WTC11 (cell line): ENCODE results near the gene KIN. TPM values are rescaled to one million over a fixed set of nuclear protein-coding genes. Genes with fewer than 3 reads are reported as not detected.

ENCODE experiments used
- ATAC-seq: fragments of 200-7000 bp; cut with Tn5 transposase; 2 replicates; pipeline ENCODE4 v1.10.0; 2021; ENCODE audit warnings: mild to moderate bottlenecking, moderate library complexity
- CTCF ChIA-PET: fragments of 300-600 bp; sonication (Branson Sonifier 250); formaldehyde crosslinking; loops from one replicate; lab custom pipeline; 2021; ENCODE audit warnings: antibody characterized with exemption; lab: Charles Lee
- POLR2A ChIA-PET: fragments of 350-600 bp; sonication (Branson Sonifier 250); formaldehyde crosslinking; loops from one replicate; lab custom pipeline; 2021; ENCODE audit warnings: antibody characterized with exemption; lab: Charles Lee
- DNase-seq: peaks from one replicate; pipeline ENCODE4 v3.0.0; 2021; ENCODE audit warnings: low spot score
- H3K27ac Mint-ChIP-seq: 2 replicates; pipeline ENCODE4 v1.8.0; 2021; ENCODE audit warnings: mixed read lengths
- H3K27me3 Mint-ChIP-seq: 2 replicates; pipeline ENCODE4 v1.8.0; 2021; ENCODE audit warnings: low read depth, mild to moderate bottlenecking, moderate library complexity, mixed read lengths
- H3K36me3 Mint-ChIP-seq: 2 replicates; pipeline ENCODE4 v1.8.0; 2021; ENCODE audit warnings: mixed read lengths
- H3K4me1 Mint-ChIP-seq: 2 replicates; pipeline ENCODE4 v1.8.0; 2022; ENCODE audit warnings: mixed read lengths
- H3K4me3 Mint-ChIP-seq: 2 replicates; pipeline ENCODE4 v1.8.0; 2021; ENCODE audit warnings: mild to moderate bottlenecking, moderate library complexity, mixed read lengths
- H3K9me3 Mint-ChIP-seq: 2 replicates; pipeline ENCODE4 v1.8.0; 2021; ENCODE audit warnings: mixed read lengths
- AR ChIP-seq: fragments of 250-450 bp; sonication (Bioruptor Pico); IDR thresholded peaks from 2 replicates; pipeline ENCODE4 v1.9.0; 2021; ENCODE audit warnings: mild to moderate bottlenecking
- E2F5 ChIP-seq: sonication (generic); formaldehyde crosslinking; IDR thresholded peaks from 2 replicates; pipeline ENCODE4 v1.8.1; 2022; ENCODE audit warnings: mild to moderate bottlenecking, moderate library complexity, missing genetic modification reagents
- ETV6 ChIP-seq: sonication (generic); formaldehyde crosslinking; IDR thresholded peaks from 2 replicates; pipeline ENCODE4 v1.8.1; 2022; ENCODE audit warnings: mild to moderate bottlenecking, missing genetic modification reagents
- FOXP4 ChIP-seq: sonication (generic); formaldehyde crosslinking; IDR thresholded peaks from 2 replicates; pipeline ENCODE4 v1.8.0; 2022; ENCODE audit warnings: mild to moderate bottlenecking, missing genetic modification reagents
- MLX ChIP-seq: sonication (generic); formaldehyde crosslinking; IDR thresholded peaks from 2 replicates; pipeline ENCODE4 v1.8.1; 2023; ENCODE audit warnings: mild to moderate bottlenecking, missing genetic modification reagents, moderate library complexity
- MYBL2 ChIP-seq: sonication (generic); formaldehyde crosslinking; IDR thresholded peaks from 2 replicates; pipeline ENCODE4 v1.8.1; 2023; ENCODE audit warnings: mild to moderate bottlenecking, moderate library complexity, missing genetic modification reagents
- PRDM15 ChIP-seq: sonication (generic); formaldehyde crosslinking; IDR thresholded peaks from 2 replicates; pipeline ENCODE4 v1.8.0; 2022; ENCODE audit warnings: missing genetic modification reagents
- RELA ChIP-seq: sonication (generic); formaldehyde crosslinking; IDR thresholded peaks from 2 replicates; pipeline ENCODE4 v1.8.1; 2022; ENCODE audit warnings: missing genetic modification reagents, mild to moderate bottlenecking, borderline replicate concordance
- SMAD4 ChIP-seq: sonication (generic); formaldehyde crosslinking; IDR thresholded peaks from 2 replicates; pipeline ENCODE4 v1.8.0; 2022; ENCODE audit warnings: mild to moderate bottlenecking, missing genetic modification reagents
- SP1 ChIP-seq: sonication (generic); formaldehyde crosslinking; conservative IDR thresholded peaks from 2 replicates; pipeline ENCODE4 v1.8.1; 2022; ENCODE audit warnings: missing genetic modification reagents
- TEAD1 ChIP-seq: sonication (generic); formaldehyde crosslinking; IDR thresholded peaks from 2 replicates; pipeline ENCODE4 v1.8.0; 2022; ENCODE audit warnings: mild to moderate bottlenecking, missing genetic modification reagents
- TEAD4 ChIP-seq: sonication (generic); formaldehyde crosslinking; IDR thresholded peaks from 2 replicates; pipeline ENCODE4 v1.8.0; 2022; ENCODE audit warnings: mild to moderate bottlenecking, missing genetic modification reagents
- ZBTB43 ChIP-seq: sonication (generic); formaldehyde crosslinking; IDR thresholded peaks from 2 replicates; pipeline ENCODE4 v1.8.1; 2023; ENCODE audit warnings: mild to moderate bottlenecking, missing genetic modification reagents
- ZNF317 ChIP-seq: sonication (generic); formaldehyde crosslinking; IDR thresholded peaks from 2 replicates; pipeline ENCODE4 v1.8.1; 2023; ENCODE audit warnings: low read depth, mild to moderate bottlenecking, moderate library complexity, missing genetic modification reagents, borderline replicate concordance
- ZNF396 ChIP-seq: fragments of 250-450 bp; sonication (Bioruptor Pico); IDR thresholded peaks from 2 replicates; pipeline ENCODE4 v1.8.0; 2021; ENCODE audit warnings: mild to moderate bottlenecking, moderate library complexity, borderline replicate concordance
- ZNF416 ChIP-seq: fragments of 250-450 bp; sonication (Bioruptor Pico); IDR thresholded peaks from 2 replicates; pipeline ENCODE4 v1.9.0; 2021; ENCODE audit warnings: mild to moderate bottlenecking, inconsistent platforms
- ZNF425 ChIP-seq: fragments of 250-450 bp; sonication (Bioruptor Pico); conservative IDR thresholded peaks from 2 replicates; pipeline ENCODE4 v1.9.0; 2021; ENCODE audit warnings: mild to moderate bottlenecking
- ZNF671 ChIP-seq: fragments of 250-450 bp; sonication (Bioruptor Pico); IDR thresholded peaks from 2 replicates; pipeline ENCODE4 v1.8.0; 2021; ENCODE audit warnings: mild to moderate bottlenecking
- ZSCAN18 ChIP-seq: fragments of 250-450 bp; sonication (Bioruptor Pico); IDR thresholded peaks from 2 replicates; pipeline ENCODE4 v2.1.2; 2022; ENCODE audit warnings: mild to moderate bottlenecking, moderate library complexity
- total RNA-seq: library from RNA; stranded (reverse); gene quantifications from 3 replicates; pipeline ENCODE4 v1.2.3, GENCODE V29; 2021

Gene KIN
- total RNA-seq, 1 experiment from 2014 or later = 13.1 TPM

- no peak for TF ChIP-seq FOXP4 (CRISPR knock-in tag)
- TF ChIP-seq ETV6 (CRISPR knock-in tag) = no peak
- TF ChIP-seq ZBTB43 = no peak
- TF ChIP-seq E2F5 = no peak
- TF ChIP-seq MLX (CRISPR knock-in tag) = no peak
- no peak for TF ChIP-seq ZNF416 (CRISPR knock-in tag)
Observed at GRCh38 chr10:7804216-7804615, 16.4 kb upstream of the KIN start (continued).

- H3K4me3 Mint-ChIP-seq = no peak overlapping the region
- no peak overlapping the region for H3K27ac Mint-ChIP-seq
- H3K36me3 Mint-ChIP-seq = peaks cover 78% of the 10 kb centered on the region
- ChIA-PET CTCF (no interaction called here), POLR2A (no interaction called here)
- no peak for DNase-seq
- no peak for ATAC-seq
- H3K4me1 Mint-ChIP-seq = no peaks in the 10 kb centered on the region
- no peaks in the 10 kb centered on the region for H3K27me3 Mint-ChIP-seq
- H3K9me3 Mint-ChIP-seq = no peaks in the 10 kb centered on the region
- no peak for TF ChIP-seq RELA (CRISPR knock-in tag)
- TF ChIP-seq TEAD1 (CRISPR knock-in tag) = no peak
- no peak for TF ChIP-seq AR (CRISPR knock-in tag)
- no peak for TF ChIP-seq E2F5
- TF ChIP-seq ZSCAN18 (CRISPR knock-in tag) = no peak
- TF ChIP-seq SMAD4 (CRISPR knock-in tag) = no peak
- no peak for TF ChIP-seq ZNF671 (CRISPR knock-in tag)
- no peak for TF ChIP-seq TEAD4
- no peak for TF ChIP-seq ZNF425 (CRISPR knock-in tag)
- TF ChIP-seq MYBL2 (CRISPR knock-in tag) = no peak
- no peak for TF ChIP-seq SP1 (CRISPR knock-in tag)
- TF ChIP-seq ZNF396 (CRISPR knock-in tag) = no peak
- no peak for TF ChIP-seq PRDM15 (CRISPR knock-in tag)
- TF ChIP-seq ZNF317 (CRISPR knock-in tag) = no peak
Observed at GRCh38 chr10:7802606-7803005, 14.8 kb upstream of the KIN start.
